HG02885 (cell line): ENCODE results near the gene TSR2.

Experiments used
- ATAC-seq: cut with Tn5 transposase; IDR thresholded peaks from one replicate; pipeline ENCODE4 v1.9.1; 2021; ENCODE audit warnings: mild to moderate bottlenecking; ENCODE audit not compliant: unreplicated experiment, poor library complexity

TSR2 gene

GRCh38 chrX:54439960-54440871 is at the start of gene TSR2:
TSS of gene TSR2 (plus strand) at chrX:54440404. CDS start at chrX:54440422, 18 bp downstream.
- peak; percentile 99 for ATAC-seq

GRCh38 chrX:54397113-54397512 is 43.1 kb upstream of the TSR2 start:
- no peak for ATAC-seq

GRCh38 chrX:54407266-54407665 is 32.9 kb upstream of the TSR2 start:
- ATAC-seq: no peak

- ATAC-seq: no peak
Observed at GRCh38 chrX:54411732-54412131, 28.5 kb upstream of the TSR2 start.

- ATAC-seq: no peak
Observed at GRCh38 chrX:54413753-54414152, 26.5 kb upstream of the TSR2 start.

GRCh38 chrX:54415534-54416350 is 24.5 kb upstream of the TSR2 start:
- ATAC-seq: no peak

GRCh38 chrX:54416965-54417364 is 23.2 kb upstream of the TSR2 start:
- no peak for ATAC-seq

- ATAC-seq: no peak
Observed at GRCh38 chrX:54419559-54420302, 20.5 kb upstream of the TSR2 start.

- ATAC-seq: no peak
Observed at GRCh38 chrX:54422168-54422567, 18.0 kb upstream of the TSR2 start.

GRCh38 chrX:54423161-54423888 is 16.9 kb upstream of the TSR2 start:
- ATAC-seq: no peak

- no peak for ATAC-seq
Observed at GRCh38 chrX:54427837-54428424, 12.3 kb upstream of the TSR2 start.

GRCh38 chrX:54430519-54430918 is 9.7 kb upstream of the TSR2 start:
- no peak for ATAC-seq

- ATAC-seq: no peak
Observed at GRCh38 chrX:54435121-54435520, 5.1 kb upstream of the TSR2 start.

GRCh38 chrX:54442790-54443189 is 2.6 kb downstream of the TSR2 start:
- ATAC-seq: no peak

GRCh38 chrX:54444752-54445151 is 4.5 kb downstream of the TSR2 start:
- no peak for ATAC-seq

GRCh38 chrX:54446084-54446483 is 5.9 kb downstream of the TSR2 start:
- no peak for ATAC-seq

- no peak for ATAC-seq
Observed at GRCh38 chrX:54447461-54447860, 7.3 kb downstream of the TSR2 start.

- no peak for ATAC-seq
Observed at GRCh38 chrX:54449929-54450328, 9.7 kb downstream of the TSR2 start.

- no peak for ATAC-seq
Observed at GRCh38 chrX:54452920-54453319, 12.7 kb downstream of the TSR2 start.
